Mesothelial cell of epicardium (in vitro differentiated cells): Measurements from ENCODE around the gene P2RY13. TPM values are rescaled to one million over a fixed set of nuclear protein-coding genes. Genes with fewer than 3 reads are reported as not detected.

Experiments
- DNase-seq, 2 experiments: peaks; one replicate each; pipeline ENCODE4 v3.0.0; 2021; ENCODE audit warnings: low spot score in 2 of 2; ENCODE audit not compliant: unreplicated experiment in 2 of 2
- H3K27ac Mint-ChIP-seq: 2 replicates; pipeline ENCODE4 v1.8.0; 2021; ENCODE audit warnings: mixed read lengths
- H3K27me3 Mint-ChIP-seq: 2 replicates; pipeline ENCODE4 v1.8.0; 2021; ENCODE audit warnings: low read depth, mixed read lengths
- H3K36me3 Mint-ChIP-seq: 2 replicates; pipeline ENCODE4 v1.8.0; 2021; ENCODE audit warnings: mixed read lengths
- H3K4me1 Mint-ChIP-seq: 2 replicates; pipeline ENCODE4 v1.8.0; 2021; ENCODE audit warnings: mixed read lengths
- H3K4me3 Mint-ChIP-seq: 2 replicates; pipeline ENCODE4 v1.8.0; 2021; ENCODE audit warnings: mild to moderate bottlenecking, moderate library complexity, mixed read lengths
- H3K9me3 Mint-ChIP-seq: 2 replicates; pipeline ENCODE4 v1.8.0; 2021; ENCODE audit warnings: mixed read lengths
- CTCF ChIP-seq: fragments of 200-600 bp; sonication (generic); IDR thresholded peaks from one replicate; pipeline ENCODE4 v1.5.0; 2021; ENCODE audit warnings: antibody characterized with exemption; ENCODE audit not compliant: unreplicated experiment
- total RNA-seq: library from RNA; stranded (reverse); gene quantifications from 3 replicates; pipeline ENCODE4 v1.2.1, GENCODE V29; 2021

The P2RY13 gene
- total RNA-seq, 1 donor from 2014 or later: not detected

- no peak overlapping the region for H3K4me3 Mint-ChIP-seq
- H3K27me3 Mint-ChIP-seq: no peaks in the 10 kb centered on the region
- no peaks in the 10 kb centered on the region for H3K36me3 Mint-ChIP-seq
- peaks cover 31% of the 10 kb centered on the region for H3K4me1 Mint-ChIP-seq
- H3K27ac Mint-ChIP-seq: peak overlapping the region; percentile 81
- TF ChIP-seq CTCF: no peak
- H3K9me3 Mint-ChIP-seq: no peaks in the 10 kb centered on the region
- no peak for DNase-seq
These were observed 25.6 kb downstream of the P2RY13 start for GRCh38 chr3:151303751-151304150.

GRCh38 chr3:151301787-151302186, 27.6 kb downstream of the P2RY13 start:
- Mint-ChIP-seq H3K36me3 (no peaks in the 10 kb centered on the region), H3K27ac (no peak overlapping the region), H3K4me1 (peaks cover 31% of the 10 kb centered on the region), H3K9me3 (no peaks in the 10 kb centered on the region), H3K4me3 (no peak overlapping the region), H3K27me3 (no peaks in the 10 kb centered on the region)
- DNase-seq: no peak
- TF ChIP-seq CTCF: no peak

GRCh38 chr3:151300539-151300938, 28.8 kb downstream of the P2RY13 start:
- Mint-ChIP-seq H3K9me3 (no peaks in the 10 kb centered on the region), H3K4me3 (no peak overlapping the region), H3K4me1 (peaks cover 29% of the 10 kb centered on the region), H3K27ac (no peak overlapping the region), H3K36me3 (no peaks in the 10 kb centered on the region), H3K27me3 (no peaks in the 10 kb centered on the region)
- no peak for TF ChIP-seq CTCF
- no peak for DNase-seq

- Mint-ChIP-seq H3K4me1 (peaks cover 20% of the 10 kb centered on the region), H3K9me3 (no peaks in the 10 kb centered on the region), H3K4me3 (no peak overlapping the region), H3K36me3 (no peaks in the 10 kb centered on the region), H3K27ac (no peak overlapping the region), H3K27me3 (no peaks in the 10 kb centered on the region)
- no peak for DNase-seq
- no peak for TF ChIP-seq CTCF
These were observed 30.3 kb downstream of the P2RY13 start for GRCh38 chr3:151299006-151299405.

- Mint-ChIP-seq H3K4me3 (no peak overlapping the region), H3K27me3 (no peaks in the 10 kb centered on the region), H3K9me3 (no peaks in the 10 kb centered on the region), H3K4me1 (peaks cover 26% of the 10 kb centered on the region), H3K36me3 (no peaks in the 10 kb centered on the region), H3K27ac (peak overlapping the region; percentile 18)
- no peak for DNase-seq
- no peak for TF ChIP-seq CTCF
These were observed 31.9 kb downstream of the P2RY13 start for GRCh38 chr3:151297429-151297828.

- H3K36me3 Mint-ChIP-seq: no peaks in the 10 kb centered on the region
- H3K27me3 Mint-ChIP-seq: no peaks in the 10 kb centered on the region
- H3K4me1 Mint-ChIP-seq: peaks cover 28% of the 10 kb centered on the region
- no peaks in the 10 kb centered on the region for H3K9me3 Mint-ChIP-seq
- TF ChIP-seq CTCF: no peak
- DNase-seq: no peak
- peak overlapping the region; percentile 44 for H3K27ac Mint-ChIP-seq
- no peak overlapping the region for H3K4me3 Mint-ChIP-seq
These were observed 33.1 kb downstream of the P2RY13 start for GRCh38 chr3:151296226-151296625.
